SKM-1 (cell line): ENCODE results near the gene SIPA1L3.

Experiments used
- DNase-seq: peaks from one replicate; lab custom pipeline; 2025; ENCODE audit not compliant: unreplicated experiment; lab: John Stamatoyannopoulos, UW

SIPA1L3 gene

DNA sequence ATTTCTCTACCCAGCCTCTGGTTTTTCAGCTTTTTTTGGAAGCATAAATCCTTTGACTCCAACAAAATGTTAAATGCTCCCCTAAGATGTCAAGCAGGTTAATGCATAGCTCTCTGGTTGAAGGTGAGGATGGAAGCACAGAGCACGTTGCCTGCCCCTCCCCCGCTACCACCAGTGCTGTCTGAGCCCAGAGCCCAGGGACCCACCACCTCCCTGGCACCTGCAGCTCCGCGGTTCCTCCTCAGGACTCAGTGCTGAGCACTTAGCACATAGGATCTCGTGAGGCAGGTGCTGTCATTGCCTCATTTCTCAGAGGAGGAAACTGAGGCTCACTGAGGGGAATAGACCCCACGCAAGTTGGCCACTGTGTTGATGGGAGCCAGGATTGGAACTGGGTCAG, 268.4 kb downstream of the SIPA1L3 start:
- DNase-seq, result no peak

DNA sequence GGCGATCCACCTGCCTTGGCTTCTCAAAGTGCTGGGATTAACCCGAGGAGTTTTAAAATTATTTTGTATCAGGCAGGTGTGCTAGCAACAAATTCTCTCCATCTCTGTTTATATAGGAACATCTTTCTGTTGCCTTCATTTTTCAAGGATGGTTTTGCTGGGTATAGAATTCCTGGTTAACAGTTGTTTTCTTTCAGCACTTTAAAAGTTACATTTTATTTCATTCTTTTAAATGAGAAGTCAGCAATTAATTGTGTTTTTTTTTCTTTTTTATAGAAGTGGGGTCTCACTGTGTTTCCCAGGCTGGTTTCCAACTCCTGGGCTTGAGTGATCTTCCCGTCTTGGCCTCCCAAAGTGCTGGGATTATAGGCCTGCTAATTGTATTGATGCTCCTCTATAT, 273.1 kb downstream of the SIPA1L3 start:
- no peak for DNase-seq

DNA sequence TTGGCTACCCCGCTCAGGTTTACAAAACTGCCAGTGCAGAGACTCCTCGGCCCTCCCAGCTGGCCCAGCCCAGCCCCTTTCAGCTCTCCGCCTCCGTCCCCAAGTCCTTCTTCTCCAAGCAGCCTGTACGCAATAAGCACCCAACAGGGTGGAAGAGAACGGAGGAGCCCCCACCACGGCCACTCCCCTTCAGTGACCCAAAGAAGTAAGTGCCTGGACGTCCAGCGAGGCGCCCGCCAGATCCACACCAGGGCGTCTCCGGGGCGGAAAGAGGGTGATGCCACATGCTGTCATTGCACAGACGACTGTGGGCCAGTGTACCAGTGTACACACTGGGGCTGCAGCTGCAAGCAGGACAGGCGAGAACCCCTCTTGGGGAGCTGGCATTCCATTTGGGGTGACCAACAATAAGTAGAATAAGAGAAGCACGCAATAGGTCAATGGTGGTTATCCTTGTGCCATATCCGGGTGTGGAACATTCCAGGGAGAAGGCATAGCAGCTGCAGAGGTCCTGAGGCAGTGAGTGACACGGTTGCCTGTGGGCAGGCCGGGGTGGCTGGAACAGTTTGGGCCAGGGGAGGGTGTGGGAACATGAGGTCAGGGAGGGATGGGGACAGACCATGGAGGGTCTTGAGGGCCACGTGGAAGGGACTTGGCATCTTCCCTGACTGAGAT, 275.7 kb downstream of the SIPA1L3 start:
- no peak for DNase-seq

DNA sequence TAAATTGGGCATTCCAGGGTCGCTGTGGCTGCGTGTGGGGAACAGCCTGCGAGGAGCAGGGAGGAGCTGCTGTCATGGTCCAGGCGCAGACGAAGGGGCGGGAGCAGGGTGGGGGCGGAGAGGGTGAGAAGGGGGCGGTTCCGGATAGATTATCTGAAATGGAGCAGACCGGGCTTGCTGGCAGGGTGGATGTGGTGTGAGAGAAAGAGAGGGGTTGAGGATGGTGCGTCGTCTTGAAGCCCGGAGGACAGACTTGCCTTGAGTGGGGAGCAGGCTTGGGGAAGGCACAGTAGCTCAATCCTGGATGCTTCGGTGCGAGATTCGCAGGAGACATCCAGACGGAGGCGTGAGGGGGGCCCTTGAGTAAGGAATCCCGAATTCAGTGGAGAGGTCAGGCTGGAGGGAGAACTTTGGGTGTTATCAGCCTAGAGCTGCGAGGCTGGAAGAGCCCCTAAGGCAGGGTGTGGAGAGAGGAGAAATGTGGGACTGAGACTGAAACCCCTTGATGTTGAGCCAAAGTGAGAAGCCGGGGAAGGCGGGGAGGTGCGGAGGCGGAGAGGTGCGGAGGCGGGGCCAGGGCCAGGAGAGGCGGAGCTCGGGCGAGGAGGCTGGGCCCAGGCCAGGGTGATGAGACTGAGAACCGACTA, 276.4 kb downstream of the SIPA1L3 start:
- DNase-seq, result no peak

DNA sequence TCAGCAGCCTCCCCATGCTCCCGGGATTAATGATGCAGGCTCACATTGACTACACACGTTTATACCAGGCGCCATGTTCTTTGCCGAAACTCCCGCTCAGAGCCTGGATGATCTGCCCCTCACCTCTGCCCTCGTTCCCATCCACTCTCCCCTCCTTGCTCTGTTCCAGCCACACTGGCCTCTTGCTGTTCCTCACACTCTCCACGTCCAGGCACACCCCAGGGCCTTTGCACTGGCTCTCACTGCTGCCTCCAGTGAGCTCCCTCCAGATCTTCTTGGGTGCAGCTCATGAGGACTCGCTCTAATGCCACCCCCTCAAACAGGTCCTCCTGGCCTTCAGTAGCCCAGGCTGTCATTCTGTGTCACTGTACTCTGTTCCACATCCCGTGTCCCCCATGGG, 277.8 kb downstream of the SIPA1L3 start:
- DNase-seq, result no peak

DNA sequence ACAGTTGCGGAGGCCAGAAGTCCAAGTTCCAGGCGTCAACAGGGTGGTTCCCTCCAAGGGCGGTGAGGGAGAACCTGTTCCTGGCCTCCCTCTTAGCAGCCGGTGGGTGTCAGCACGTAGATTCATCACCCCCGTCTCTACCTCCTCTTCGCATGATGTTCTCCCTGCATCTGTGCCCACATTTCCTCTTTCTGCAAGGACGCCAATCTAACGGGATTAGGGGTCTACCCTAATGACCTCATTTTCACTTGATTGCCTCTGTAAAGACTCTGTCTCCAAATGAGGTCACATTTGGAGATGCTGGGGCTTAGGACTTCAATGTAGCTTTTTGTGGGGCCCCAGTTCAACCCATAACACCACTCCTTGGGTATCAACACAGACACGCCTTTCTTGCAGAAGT, 278.6 kb downstream of the SIPA1L3 start:
- no peak for DNase-seq

DNA sequence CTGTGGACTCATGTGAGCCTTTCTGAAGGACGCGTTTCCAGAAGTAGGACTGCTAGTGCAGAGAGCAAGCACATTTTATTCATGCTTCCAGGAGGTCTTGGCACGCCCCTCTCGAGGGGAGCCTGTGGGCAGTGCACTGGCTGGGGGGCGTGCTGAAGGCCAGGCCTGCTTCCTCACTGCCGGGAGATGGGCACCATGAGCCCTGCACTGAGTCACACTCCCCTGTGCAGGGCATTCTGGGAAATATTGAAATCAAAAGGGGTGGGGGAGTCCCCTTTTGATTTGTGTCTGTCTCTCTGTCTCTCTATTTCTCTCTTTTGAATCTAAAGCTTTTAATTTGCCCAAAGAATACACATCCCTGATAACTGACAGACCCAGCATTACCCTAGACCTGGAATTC, 283.1 kb downstream of the SIPA1L3 start:
- no peak for DNase-seq

DNA sequence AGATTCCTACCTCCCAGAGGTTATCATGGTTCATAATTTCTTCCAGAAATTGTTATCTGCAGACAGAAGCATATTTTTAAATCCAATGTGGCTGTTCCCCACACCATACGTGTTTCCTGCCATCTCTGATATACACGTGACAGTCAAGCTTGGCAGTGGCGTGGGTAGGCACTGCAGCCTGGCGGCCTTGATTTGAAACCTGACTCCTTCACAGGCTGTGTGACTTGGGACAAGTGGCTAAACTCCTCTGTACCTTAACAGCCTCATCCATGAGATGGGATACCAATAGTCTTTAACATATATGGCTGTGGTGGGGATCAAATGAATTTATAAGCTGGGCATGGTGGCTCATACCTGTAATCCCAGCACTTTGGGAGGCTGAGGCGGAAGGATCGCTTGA, 283.8 kb downstream of the SIPA1L3 start:
- DNase-seq, result no peak

DNA sequence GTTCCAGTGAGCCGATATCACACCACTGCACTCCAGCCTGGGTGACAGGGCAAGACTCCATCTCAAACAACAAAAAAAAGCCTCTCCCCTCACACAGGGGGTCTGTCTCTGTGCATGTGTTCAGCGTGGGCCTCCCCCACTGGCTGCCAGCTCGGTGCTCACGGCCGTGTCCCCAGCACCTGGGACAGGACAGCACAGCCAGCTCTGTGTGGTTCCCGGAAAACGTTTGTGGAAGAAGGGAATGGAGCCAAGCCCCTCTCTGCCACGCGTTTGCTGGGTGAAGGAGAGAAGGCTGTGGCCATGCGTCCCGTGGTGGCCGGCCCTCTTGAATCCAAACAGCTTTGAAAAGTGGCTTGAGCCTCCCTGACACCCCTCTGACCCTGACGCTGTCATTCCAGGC, 284.7 kb downstream of the SIPA1L3 start:
- DNase-seq, result no peak

DNA sequence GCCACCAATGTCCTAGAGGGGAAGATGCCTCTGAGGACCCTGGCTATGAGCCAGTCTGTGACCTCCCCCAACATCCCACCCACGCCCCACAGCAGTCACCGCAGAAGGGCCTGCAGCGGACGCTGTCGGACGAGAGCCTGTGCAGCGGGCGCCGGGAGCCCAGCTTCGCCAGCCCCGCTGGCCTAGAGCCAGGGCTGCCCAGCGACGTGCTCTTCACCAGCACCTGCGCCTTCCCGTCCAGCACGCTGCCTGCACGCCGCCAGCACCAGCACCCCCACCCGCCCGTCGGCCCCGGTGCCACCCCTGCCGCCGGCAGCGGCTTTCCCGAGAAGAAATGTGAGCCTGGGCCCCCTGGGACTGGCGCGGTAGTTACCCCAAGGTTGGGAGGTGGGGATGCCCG, 286.4 kb downstream of the SIPA1L3 start:
- DNase-seq, result no peak

DNA sequence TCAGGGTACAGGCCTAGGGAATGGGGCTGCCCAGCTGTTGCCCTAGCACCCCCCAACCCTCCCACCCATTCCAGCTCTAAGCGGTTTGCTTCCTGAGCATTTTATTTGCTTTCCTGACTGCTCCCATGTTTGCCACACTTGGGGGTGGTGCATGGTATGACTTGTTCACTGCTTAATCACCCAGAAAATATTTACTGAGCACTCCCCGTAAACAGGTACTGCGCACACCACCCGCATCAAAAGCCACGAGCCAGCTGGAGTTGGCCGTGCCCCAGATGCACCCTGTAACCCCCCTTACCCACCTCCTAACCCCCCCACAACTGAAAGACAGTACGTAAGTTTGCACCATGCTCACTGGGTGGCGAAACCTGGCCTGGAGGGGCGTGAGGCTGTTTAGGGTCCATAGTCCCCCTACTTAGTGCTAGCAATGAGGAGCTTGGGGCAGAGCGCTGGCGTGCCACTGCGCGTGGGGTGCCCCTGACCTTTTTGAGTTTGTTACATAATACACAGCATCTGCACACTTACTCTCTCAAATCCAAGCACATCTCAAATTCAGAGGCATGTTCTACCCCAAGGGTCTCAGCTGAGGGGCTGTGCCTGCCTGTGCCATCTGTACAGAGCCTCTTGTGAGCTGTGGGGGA, 287.2 kb downstream of the SIPA1L3 start:
- no peak for DNase-seq

DNA sequence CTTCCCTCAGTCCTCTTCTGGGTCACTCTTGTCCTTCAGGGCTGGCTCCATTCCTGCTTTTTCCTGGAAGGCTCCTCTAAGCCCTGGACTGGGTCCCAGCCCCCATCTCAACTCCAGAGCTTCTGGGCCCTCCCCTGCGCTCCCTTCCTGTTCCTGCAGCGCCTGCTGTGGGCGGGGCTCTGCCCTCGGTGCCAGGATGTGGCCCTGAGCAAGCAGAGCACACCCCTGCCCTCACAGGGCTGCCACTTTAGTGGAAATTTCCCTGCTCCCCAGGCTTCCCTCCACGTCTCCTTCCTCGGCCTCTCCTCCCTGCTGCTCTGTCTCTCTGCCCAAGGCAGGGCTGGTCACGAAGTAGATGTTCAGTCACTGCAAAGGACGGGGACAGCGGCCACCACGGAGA, 288.2 kb downstream of the SIPA1L3 start:
- no peak for DNase-seq

DNA sequence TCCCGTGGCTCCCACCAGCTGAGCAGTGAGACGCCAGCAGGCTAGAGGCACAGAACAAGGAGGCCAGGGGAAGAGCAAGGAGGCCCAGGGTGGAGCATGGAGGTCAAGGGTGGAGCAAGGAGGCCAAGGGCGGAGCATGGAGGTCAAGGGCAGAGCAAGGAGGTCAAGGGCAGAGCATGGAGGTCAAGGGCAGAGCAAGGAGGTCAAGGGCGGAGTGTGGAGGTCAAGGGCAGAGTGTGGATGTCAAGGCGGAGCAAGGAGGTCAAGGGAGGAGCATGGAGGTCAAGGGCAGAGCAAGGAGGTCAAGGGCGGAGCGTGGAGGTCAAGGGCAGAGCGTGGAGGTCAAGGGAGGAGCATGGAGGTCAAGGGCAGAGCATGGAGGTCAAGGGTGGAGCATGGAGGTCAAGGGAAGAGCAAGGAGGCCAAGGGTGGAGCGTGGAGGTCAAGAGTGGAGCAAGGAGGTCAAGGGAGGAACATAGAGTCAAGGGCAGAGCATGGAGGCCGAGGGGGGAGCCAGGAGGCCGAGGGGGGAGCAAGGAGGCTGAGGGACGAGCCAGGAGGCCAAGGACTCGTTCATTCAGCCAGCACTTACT, 289.3 kb downstream of the SIPA1L3 start:
- DNase-seq, result no peak

DNA sequence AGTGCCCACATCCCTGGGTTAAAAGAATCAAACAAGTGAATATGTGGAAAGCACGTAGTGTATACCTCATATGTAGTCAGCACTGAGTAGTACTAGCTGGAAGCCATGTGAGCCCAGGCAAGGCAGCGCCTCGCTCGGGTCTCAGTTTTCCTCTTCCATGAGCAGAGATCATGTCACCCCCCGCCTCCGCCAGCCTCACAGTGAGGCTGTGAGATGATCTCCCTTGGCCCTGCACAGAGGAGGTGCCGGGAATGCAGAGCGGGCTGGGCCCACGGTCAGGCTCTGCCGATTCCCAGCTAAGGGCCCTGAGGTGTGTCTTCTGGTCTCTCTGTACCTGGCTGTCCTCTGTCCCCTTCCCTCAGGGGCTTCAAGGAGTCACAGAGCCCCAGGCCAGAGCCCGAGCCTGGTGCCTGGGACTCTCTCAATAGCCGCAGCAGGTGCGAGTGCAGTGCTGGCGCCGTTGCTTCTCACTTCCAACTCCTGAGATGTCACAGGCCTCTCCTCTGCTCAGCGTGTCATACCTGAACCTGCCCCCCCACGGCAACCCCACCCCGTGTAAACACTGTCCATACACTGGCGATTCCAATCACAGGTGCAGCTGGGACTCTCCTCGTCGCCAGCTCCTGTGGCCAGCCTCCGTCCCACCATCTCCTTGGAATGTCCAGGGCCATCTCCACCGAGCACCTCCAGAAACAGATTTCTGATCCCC, 290.1 kb downstream of the SIPA1L3 start:
- DNase-seq, result no peak

DNA sequence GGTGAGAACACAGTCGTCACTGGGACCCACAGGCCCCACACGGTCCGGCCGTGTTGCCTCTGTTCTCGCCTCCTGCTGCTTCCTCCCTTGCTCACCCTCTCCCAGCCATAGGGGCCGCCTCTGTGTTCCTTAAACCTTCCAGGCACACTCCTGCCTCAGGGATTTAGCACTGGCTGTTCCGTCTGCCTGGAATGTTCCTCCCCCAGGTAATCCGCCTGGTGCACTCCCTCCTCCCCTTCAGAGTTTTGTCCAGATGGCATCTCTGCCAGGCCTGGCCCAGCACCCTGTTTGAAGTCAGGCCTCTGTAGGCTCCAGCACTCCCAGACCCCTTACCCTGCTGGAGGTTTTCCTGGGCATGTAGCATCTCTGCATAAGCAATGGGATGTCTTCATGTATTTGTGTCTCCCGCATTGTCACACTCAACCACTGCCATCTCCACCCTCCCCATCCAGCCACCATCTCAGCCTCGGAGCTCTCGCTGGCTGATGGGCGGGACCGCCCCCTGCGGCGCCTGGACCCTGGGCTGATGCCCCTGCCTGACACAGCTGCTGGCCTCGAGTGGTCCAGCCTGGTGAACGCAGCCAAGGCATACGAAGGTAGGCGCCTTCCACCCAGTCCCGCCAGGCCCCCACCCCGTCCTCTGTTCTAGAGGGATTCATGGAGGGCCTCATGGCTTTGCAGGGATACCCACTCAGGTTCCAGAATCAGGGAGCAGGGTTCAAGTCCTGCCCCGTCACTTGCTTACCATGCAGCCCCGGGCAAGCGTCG, 291.1 kb downstream of the SIPA1L3 start:
- DNase-seq, result no peak

DNA sequence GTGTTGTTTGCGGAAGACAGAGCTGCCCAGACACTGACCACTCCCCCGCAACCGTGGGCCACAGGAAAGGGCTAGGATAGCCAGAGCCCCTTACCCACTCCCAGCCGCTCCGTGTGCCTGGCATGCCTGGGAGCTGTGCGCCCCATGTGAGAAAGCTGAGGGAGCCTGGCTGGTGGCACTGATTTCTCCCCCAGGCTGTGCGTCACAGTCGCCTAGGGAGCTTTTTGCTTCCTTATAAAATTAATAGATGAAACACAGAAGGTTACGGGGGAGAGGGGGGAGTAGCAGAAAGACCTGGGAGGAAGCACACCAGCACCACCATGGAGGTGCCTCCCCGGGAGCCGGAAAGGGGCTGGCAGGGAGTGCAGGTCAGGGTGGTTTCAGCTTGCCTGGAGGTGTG, 292.3 kb downstream of the SIPA1L3 start:
- no peak for DNase-seq

DNA sequence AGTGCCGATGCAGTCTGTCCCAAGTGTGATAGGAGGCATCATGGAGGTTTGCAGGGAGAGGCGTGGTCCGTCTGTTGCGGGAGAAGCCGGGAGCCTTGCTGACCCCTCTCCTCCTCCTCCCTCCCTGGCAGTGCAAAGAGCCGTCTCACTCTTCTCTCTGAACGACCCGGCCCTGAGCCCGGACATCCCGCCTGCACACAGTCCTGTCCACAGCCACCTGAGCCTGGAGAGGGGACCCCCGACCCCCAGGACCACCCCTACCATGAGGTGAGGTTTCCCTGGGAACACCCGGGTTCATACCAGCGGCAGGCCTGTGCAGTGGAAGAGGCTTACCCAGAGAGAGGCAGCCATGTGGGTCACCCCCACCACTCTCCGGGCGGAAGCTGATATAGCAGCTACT, 294.7 kb downstream of the SIPA1L3 start:
- DNase-seq, result no peak

DNA sequence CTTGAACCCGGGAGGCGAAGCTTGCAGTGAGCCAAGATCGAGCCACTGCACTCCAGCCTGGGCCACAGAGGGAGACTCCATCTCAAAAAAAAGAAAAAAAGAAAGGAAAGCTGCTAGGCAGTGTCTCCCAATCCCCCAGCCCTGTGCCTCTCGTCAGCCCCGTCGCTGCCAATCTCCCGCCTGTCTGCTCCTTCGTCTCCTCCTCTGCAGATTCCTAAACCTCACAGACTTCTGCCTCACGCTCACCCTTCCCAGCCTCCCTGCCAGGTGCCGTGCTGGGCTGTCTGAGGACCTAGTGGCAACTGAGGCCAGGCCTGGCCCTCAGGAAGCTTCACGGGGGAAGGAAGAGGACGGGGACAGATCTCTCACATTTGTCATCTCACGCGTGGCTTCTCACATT, 295.5 kb downstream of the SIPA1L3 start:
- no peak for DNase-seq

DNA sequence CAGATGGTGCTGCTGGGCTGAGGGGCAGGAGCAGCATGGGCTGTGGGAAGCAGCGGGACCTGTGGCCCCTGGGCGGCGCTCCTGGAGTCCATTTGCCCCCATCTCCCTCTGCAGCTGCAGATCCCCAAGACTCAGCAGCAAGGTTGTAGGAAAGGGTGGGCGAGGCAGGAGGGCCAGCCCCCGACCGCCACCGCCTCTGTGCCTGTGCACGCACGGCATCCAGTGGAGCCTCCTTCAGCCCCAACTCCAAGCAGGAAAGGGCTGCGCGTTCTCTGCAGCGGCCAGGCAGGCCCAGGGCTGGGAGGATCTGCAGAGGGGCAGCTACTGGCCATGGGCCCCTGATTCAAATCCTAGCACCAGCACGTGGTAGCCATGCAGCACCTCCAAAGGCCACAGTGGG, 296.2 kb downstream of the SIPA1L3 start:
- DNase-seq, result no peak

DNA sequence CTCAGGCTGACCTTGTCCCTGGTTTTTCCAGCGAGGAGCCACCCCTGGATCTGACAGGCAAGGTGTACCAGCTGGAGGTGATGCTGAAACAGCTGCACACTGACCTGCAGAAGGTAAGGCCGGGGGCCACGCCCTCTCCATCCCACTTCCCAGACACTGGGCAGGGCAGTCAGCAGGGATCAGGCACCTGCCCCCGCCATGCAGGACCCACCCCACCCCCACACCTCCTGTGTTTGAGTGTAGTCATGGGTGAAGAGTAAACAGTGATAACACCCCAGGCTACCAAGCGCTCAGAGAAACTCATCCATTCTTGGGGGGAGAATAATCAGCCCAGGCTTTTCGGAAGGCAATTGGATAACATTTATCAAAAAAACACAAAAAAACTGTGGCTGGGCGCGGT, 297.1 kb downstream of the SIPA1L3 start:
- no peak for DNase-seq

DNA sequence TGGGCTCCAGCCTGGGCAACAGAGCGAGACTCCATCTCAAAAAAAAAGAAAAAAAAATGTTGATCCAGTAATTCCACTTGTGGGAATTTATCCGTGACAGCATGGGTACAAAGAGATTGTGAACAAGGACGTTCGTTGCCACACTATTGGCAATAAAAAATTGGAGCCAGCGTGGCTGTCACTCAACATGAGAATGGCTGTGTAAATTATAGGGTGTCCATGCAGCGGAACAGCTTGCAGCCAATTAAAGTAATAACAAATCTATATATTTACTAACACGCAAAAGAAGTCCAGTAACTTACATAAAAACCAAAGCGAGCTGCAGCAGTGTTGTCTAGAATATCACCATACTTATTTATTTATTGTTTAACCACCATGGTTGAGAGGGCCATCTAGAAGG, 297.7 kb downstream of the SIPA1L3 start:
- no peak for DNase-seq
